ENCODE data around the gene C1orf210. TPM values are rescaled to one million over a fixed set of nuclear protein-coding genes. Genes with fewer than 3 reads are reported as not detected.

C1orf210 gene
- total RNA-seq, 1 experiment from 2014 or later = 5.9 TPM

- Histone ChIP-seq H3K4me2 (ENCODE audit: insufficient read depth, insufficient read length, low read length) (no peak overlapping the region), H2BK20ac (ENCODE audit: low read depth, low read length, poor library complexity, severe bottlenecking) (no peak overlapping the region), H3K27me3 (ENCODE audit: insufficient read depth, low read length) (no peaks in the 10 kb centered on the region), H3K79me1 (ENCODE audit: insufficient read depth, low read depth, low read length, poor library complexity, severe bottlenecking) (no peaks in the 10 kb centered on the region), H2AK5ac (ENCODE audit: insufficient read length, low read length) (no peak overlapping the region), H3K9me3 (ENCODE audit: control insufficient read depth, low read depth, low read length) (no peaks in the 10 kb centered on the region), H2AFZ (ENCODE audit: low read length) (no peak overlapping the region), H3K14ac (ENCODE audit: insufficient read depth, low read length) (no peak overlapping the region), H3K9ac (ENCODE audit: extremely low read depth, insufficient read length, low read length) (no peak overlapping the region), H4K91ac (ENCODE audit: insufficient read length, low read depth, low read length) (no peak overlapping the region), H3T11ph (ENCODE audit: low read length) (no peak overlapping the region), H2BK120ac (ENCODE audit: low read depth, low read length, poor library complexity, severe bottlenecking) (no peak overlapping the region), H3K79me2 (ENCODE audit: insufficient read depth, low read length) (no peaks in the 10 kb centered on the region), H3K4me1 (ENCODE audit: insufficient read depth, low read length) (no peaks in the 10 kb centered on the region), H3K56ac (ENCODE audit: insufficient read length, low read depth, low read length) (no peak overlapping the region), H3K23ac (ENCODE audit: insufficient read length, low read depth, low read length) (no peak overlapping the region), H3K23me2 (ENCODE audit: insufficient read length, low read depth, low read length, poor library complexity, severe bottlenecking) (no peaks in the 10 kb centered on the region), H3K18ac (ENCODE audit: insufficient read length, low read depth, low read length) (no peak overlapping the region), H2BK12ac (ENCODE audit: insufficient read length, low read depth, low read length) (no peak overlapping the region), H4K20me1 (ENCODE audit: control insufficient read depth, insufficient read depth, insufficient read length) (no peaks in the 10 kb centered on the region), H3K27ac (ENCODE audit: insufficient read length, low read depth, low read length) (no peak overlapping the region), H4K5ac (ENCODE audit: insufficient read length, low read depth, low read length) (no peak overlapping the region), H3K4ac (ENCODE audit: low read depth, low read length) (no peak overlapping the region), H2BK15ac (ENCODE audit: low read depth, low read length) (no peak overlapping the region), H4K8ac (replicated peaks; ENCODE audit: insufficient read length, low read depth, low read length) (no peak overlapping the region), H2BK5ac (ENCODE audit: insufficient read length, low read length) (no peak overlapping the region)
- H3K27ac Mint-ChIP-seq = no peak overlapping the region
- no CpG with 5 or more reads among the region's 3 CpGs for WGBS (ENCODE audit: extremely low coverage, insufficient read length, low lambda C conversion rate)
- DNase-seq = no peak
- no peak overlapping the region for H3K4me3 Mint-ChIP-seq
- TF ChIP-seq CTCF (conservative IDR thresholded peaks at IDR 0.05) = no peak
- peaks cover 2% of the 10 kb centered on the region in 2 experiments; a peak in 1 of 5 replicates for H3K9me3 Mint-ChIP-seq
- H3K36me3 Mint-ChIP-seq (ENCODE audit: insufficient read depth in 1 of 3, low read depth in 3 of 3) = no peaks in the 10 kb centered on the region
- no peaks in the 10 kb centered on the region; the same call in none of the 2 replicates for H3K27me3 Mint-ChIP-seq (ENCODE audit: low read depth)
- peaks cover 13 to 17% of the 10 kb centered on the region in 2 experiments for H3K4me1 Mint-ChIP-seq
These were observed 34.4 kb upstream of the C1orf210 start for GRCh38 chr1:43319766-43320165.

Measured in H9 (cell line).